Measurements from ENCODE around the gene ANTKMT. TPM values are rescaled to one million over a fixed set of nuclear protein-coding genes. Genes with fewer than 3 reads are reported as not detected.

Gene ANTKMT
- total RNA-seq, 1 experiment from 2014 or later = 93.6 TPM

- CTCF ChIA-PET = interaction anchor here (0.8 kb wide), 1 partner anchor 329 kb away, joined by 3 read pairs; no protein-coding TSS in a partner anchor
Measured at GRCh38 chr16:728131-728889, 7.4 kb downstream of the ANTKMT start.

GRCh38 chr16:728890-729744, 8.2 kb downstream of the ANTKMT start:
- Histone ChIP-seq H3K27me3 (ENCODE audit: control insufficient read depth, insufficient read depth, low read length) (no peaks in the 10 kb centered on the region), H3K4me1 (ENCODE audit: control insufficient read depth, insufficient read depth, low read length) (peaks cover 13% of the 10 kb centered on the region), H3K4me3 (ENCODE audit: low read depth in 2 of 2, low read length in 2 of 2) (peak overlapping the region; percentile 64 to 74), H3K9me3 (ENCODE audit: control insufficient read depth, insufficient read depth, low read depth, low read length) (no peaks in the 10 kb centered on the region), H3K27ac (ENCODE audit: low read length) (no peak overlapping the region; the same call in 1 of the 2 replicates), H3K36me3 (ENCODE audit: control insufficient read depth, insufficient read depth, low read length) (no peaks in the 10 kb centered on the region)
- TF ChIP-seq POLR2AphosphoS5 (IDR thresholded peaks at IDR 0.05; ENCODE audit: low read depth, low read length) = peak; percentile 19
- TF ChIP-seq REST (IDR thresholded peaks at IDR 0.05; ENCODE audit: insufficient read depth in 1 of 2, low read depth in 2 of 2, low read length in 1 of 2) = no peak
- intact Hi-C loops (cut with micrococcal nuclease; ENCODE audit: unreplicated experiment) = no loop called here
- ATAC-seq (no peak), DNase-seq (ENCODE audit: low read depth, low spot score) (no peak)
- TSS peak; percentile 84 for BruUV-seq (replicated peaks)
- in situ Hi-C loops (cut with HindIII; ENCODE audit: low pct_unique_long_range_greater_than_20kb, low sequenced_read_pairs) = no loop called here
- CTCF ChIA-PET = no interaction called here
- POLR2A ChIA-PET = no interaction called here

More at GRCh38 chr16:728131-728889, 7.4 kb downstream of the ANTKMT start:
- peak overlapping the region; percentile 64 to 74 for H3K4me3 ChIP-seq (ENCODE audit: low read depth in 2 of 2, low read length in 2 of 2)
- in situ Hi-C loops (cut with HindIII; ENCODE audit: low pct_unique_long_range_greater_than_20kb, low sequenced_read_pairs) (no loop called here), intact Hi-C loops (cut with micrococcal nuclease; ENCODE audit: unreplicated experiment) (no loop called here)
- no TSS peak for BruUV-seq (replicated peaks)
- POLR2A ChIA-PET = interaction anchor here (0.7 kb wide), 1 partner anchor 56 kb away, joined by 10 read pairs; no protein-coding TSS in a partner anchor
- H3K4me1 ChIP-seq (ENCODE audit: control insufficient read depth, insufficient read depth, low read length) = peaks cover 13% of the 10 kb centered on the region
- H3K27me3 ChIP-seq (ENCODE audit: control insufficient read depth, insufficient read depth, low read length) = no peaks in the 10 kb centered on the region
- peak overlapping the region; percentile 79 for H3K27ac ChIP-seq (ENCODE audit: low read length)
- DNase-seq (ENCODE audit: low read depth, low spot score) = no peak
- ATAC-seq = peak; percentile 60
- H3K36me3 ChIP-seq (ENCODE audit: control insufficient read depth, insufficient read depth, low read length) = no peaks in the 10 kb centered on the region
- TF ChIP-seq TCF7L2 (IDR thresholded peaks at IDR 0.05; ENCODE audit: low read depth, low read length) = no peak
- TF ChIP-seq SIN3A (IDR thresholded peaks at IDR 0.05; ENCODE audit: borderline replicate concordance, insufficient read depth, low read depth, low read length) = peak; percentile 76; the same call in 1 of the 2 replicates
- 0 out of 4 replicates have a peak, but pooled peaks of 1 of the 2 experiments have one; percentile 45 for TF ChIP-seq REST (IDR thresholded peaks at IDR 0.05; ENCODE audit: insufficient read depth in 1 of 2, low read depth in 2 of 2, low read length in 1 of 2)
- H3K9me3 ChIP-seq (ENCODE audit: control insufficient read depth, insufficient read depth, low read depth, low read length) = no peaks in the 10 kb centered on the region

All from Panc1 (cell line).